IMR-90 (cell line): ENCODE measurements around the gene SUV39H1. TPM values are rescaled to one million over a fixed set of nuclear protein-coding genes. Genes with fewer than 3 reads are reported as not detected.
A peak's percentile ranks its signal among the peaks of the same experiment; 100 is the strongest.

ENCODE experiments used
- ATAC-seq: fragments of 200-7000 bp; cut with Tn5 transposase; 2 replicates; pipeline ENCODE4 v1.9.1; 2020; ENCODE audit warnings: low read depth, mild to moderate bottlenecking, moderate library complexity
- BruUV-seq: library from RNA; stranded (reverse); fragments of 400-500 nt; replicated peaks from 2 replicates; lab custom pipeline; 2021; lab: Mats Ljungman, UMichigan
- CTCF ChIA-PET: fragments of 300-600 bp; formaldehyde crosslinking; extraction: SDS; loops from one replicate; lab custom pipeline; 2021; ENCODE audit warnings: antibody characterized with exemption; lab: Yijun Ruan, JAX
- POLR2A ChIA-PET: fragments of 300-600 bp; sonication (Branson Sonifier 250); formaldehyde crosslinking; loops from one replicate; lab custom pipeline; 2022; ENCODE audit warnings: antibody characterized with exemption; ENCODE audit not compliant: unreplicated experiment; lab: Charles Lee
- DNase-seq: peaks from one replicate; pipeline ENCODE4 v3.0.0; 2013
- H2AFZ ChIP-seq: replicated peaks from 2 replicates; pipeline ENCODE3; 2013; ENCODE audit warnings: low read length, mild to moderate bottlenecking; ENCODE audit not compliant: poor library complexity
- H2AK5ac ChIP-seq: 2 replicates; pipeline ENCODE4 v1.6.1; 2013; ENCODE audit warnings: low read depth, low read length, inconsistent platforms
- H2AK9ac ChIP-seq: replicated peaks from 2 replicates; pipeline ENCODE3; 2013; ENCODE audit warnings: mild to moderate bottlenecking, low read depth, low read length, moderate library complexity; ENCODE audit not compliant: poor library complexity
- H2BK120ac ChIP-seq: 2 replicates; pipeline ENCODE4 v1.6.1; 2013; ENCODE audit warnings: low read depth, low read length, inconsistent platforms
- H2BK15ac ChIP-seq: 3 replicates; pipeline ENCODE4 v1.6.1; 2013; ENCODE audit warnings: low read depth, low read length, inconsistent platforms
- H2BK20ac ChIP-seq: 2 replicates; pipeline ENCODE4 v1.6.1; 2013; ENCODE audit warnings: low read depth, mild to moderate bottlenecking, inconsistent platforms, low read length, moderate library complexity
- H2BK5ac ChIP-seq: 2 replicates; pipeline ENCODE4 v1.6.1; 2013; ENCODE audit warnings: mild to moderate bottlenecking, low read depth, low read length, inconsistent platforms; ENCODE audit not compliant: poor library complexity, severe bottlenecking
- H3K14ac ChIP-seq: replicated peaks from 2 replicates; pipeline ENCODE4 v1.6.1; 2013; ENCODE audit warnings: low read depth, low read length, inconsistent platforms
- H3K18ac ChIP-seq: 2 replicates; pipeline ENCODE4 v1.6.1; 2013; ENCODE audit warnings: low read depth, low read length, control low read depth
- H3K23ac ChIP-seq: 2 replicates; pipeline ENCODE4 v1.6.1; 2013; ENCODE audit warnings: low read depth, low read length, inconsistent platforms
- H3K27ac ChIP-seq: 2 replicates; pipeline ENCODE4 v1.5.1; 2013; ENCODE audit warnings: mild to moderate bottlenecking, control low read depth, low read length; ENCODE audit not compliant: insufficient read depth
- H3K27me3 ChIP-seq: 2 replicates; pipeline ENCODE4 v1.6.1; 2013; ENCODE audit warnings: low read length; ENCODE audit not compliant: control insufficient read depth, insufficient read depth
- H3K36me3 ChIP-seq: 2 replicates; pipeline ENCODE4 v1.6.1; 2013; ENCODE audit warnings: low read length, mixed read lengths; ENCODE audit not compliant: control insufficient read depth, insufficient read depth
- H3K4ac ChIP-seq: 2 replicates; pipeline ENCODE4 v1.6.1; 2013; ENCODE audit warnings: low read depth, low read length, inconsistent platforms
- H3K4me1 ChIP-seq: 2 replicates; pipeline ENCODE4 v1.6.1; 2013; ENCODE audit warnings: low read length, mixed read lengths; ENCODE audit not compliant: control insufficient read depth, insufficient read depth
- H3K4me2 ChIP-seq: 2 replicates; pipeline ENCODE4 v1.6.1; 2013; ENCODE audit warnings: low read depth, mild to moderate bottlenecking, control low read depth, low read length, moderate library complexity
- H3K4me3 ChIP-seq: 2 replicates; pipeline ENCODE4 v1.5.1; 2013; ENCODE audit warnings: low read depth, mild to moderate bottlenecking, control low read depth, low read length, moderate library complexity; ENCODE audit not compliant: insufficient read depth
- H3K56ac ChIP-seq: 2 replicates; pipeline ENCODE4 v1.6.1; 2013; ENCODE audit warnings: low read length, inconsistent platforms; ENCODE audit not compliant: insufficient read depth; ENCODE audit errors: extremely low read depth
- H3K79me1 ChIP-seq, 2 experiments: 2 replicates each; pipeline ENCODE4 v1.6.1; 2013; ENCODE audit warnings: low read length in 2 of 2, inconsistent platforms in 1 of 2, low read depth in 1 of 2
- H3K9ac ChIP-seq: 2 replicates; pipeline ENCODE4 v1.6.1; 2013; ENCODE audit warnings: low read depth, low read length, control low read depth
- H3K9me1 ChIP-seq: 2 replicates; pipeline ENCODE4 v1.6.1; 2013; ENCODE audit warnings: low read length, inconsistent platforms; ENCODE audit not compliant: insufficient read depth
- H3K9me3 ChIP-seq: 2 replicates; pipeline ENCODE4 v1.6.1; 2013; ENCODE audit warnings: low read length; ENCODE audit not compliant: control insufficient read depth, insufficient read depth
- H4K20me1 ChIP-seq: 2 replicates; pipeline ENCODE4 v1.6.1; 2013; ENCODE audit warnings: low read length, inconsistent platforms; ENCODE audit not compliant: insufficient read depth
- H4K5ac ChIP-seq: 2 replicates; pipeline ENCODE4 v1.6.1; 2013; ENCODE audit warnings: mild to moderate bottlenecking, low read depth, low read length, control low read depth
- H4K8ac ChIP-seq, 2 experiments: 2 replicates each; pipeline ENCODE4 v1.6.1; 2013; ENCODE audit warnings: low read depth in 2 of 2, low read length in 2 of 2, control low read depth in 1 of 2, inconsistent platforms in 1 of 2
- H4K91ac ChIP-seq: 2 replicates; pipeline ENCODE4 v1.6.1; 2013; ENCODE audit warnings: low read depth, low read length, inconsistent platforms; ENCODE audit not compliant: insufficient read depth
- BHLHE40 ChIP-seq: fragments of 150-350 bp; IDR thresholded peaks from 2 replicates; pipeline ENCODE4 v1.6.1; 2016; ENCODE audit warnings: mild to moderate bottlenecking, low read depth, low read length
- CEBPB ChIP-seq: IDR thresholded peaks from 2 replicates; pipeline ENCODE4 v1.6.1; 2012; ENCODE audit warnings: low read depth, low read length, improper control_type of control experiment
- CHD1 ChIP-seq: IDR thresholded peaks from 2 replicates; pipeline ENCODE4 v1.6.1; 2012; ENCODE audit warnings: low read depth, low read length, improper control_type of control experiment
- CTCF ChIP-seq: conservative IDR thresholded peaks from 2 replicates; pipeline ENCODE4 v1.5.1; 2012; ENCODE audit warnings: mild to moderate bottlenecking, low read depth, low read length, improper control_type of control experiment
- ELK1 ChIP-seq: fragments of 150-350 bp; IDR thresholded peaks from 2 replicates; pipeline ENCODE4 v1.6.1; 2016; ENCODE audit warnings: low read depth, mild to moderate bottlenecking, low read length, moderate library complexity, borderline replicate concordance
- FOS ChIP-seq: fragments of 150-350 bp; IDR thresholded peaks from 2 replicates; pipeline ENCODE4 v1.6.1; 2016; ENCODE audit warnings: low read depth, low read length
- MAFK ChIP-seq: IDR thresholded peaks from 2 replicates; pipeline ENCODE4 v1.6.1; 2012; ENCODE audit warnings: low read depth, low read length, improper control_type of control experiment
- MXI1 ChIP-seq: IDR thresholded peaks from 2 replicates; pipeline ENCODE4 v1.6.1; 2012; ENCODE audit warnings: low read depth, mild to moderate bottlenecking, low read length, moderate library complexity, borderline replicate concordance
- NFE2L2 ChIP-seq: fragments of 150-350 bp; IDR thresholded peaks from 2 replicates; pipeline ENCODE4 v1.6.1; 2016; ENCODE audit warnings: low read depth, mild to moderate bottlenecking, low read length
- POLR2A ChIP-seq: IDR thresholded peaks from 2 replicates; pipeline ENCODE4 v1.6.1; 2012; ENCODE audit warnings: mild to moderate bottlenecking, low read depth, low read length
- RCOR1 ChIP-seq: IDR thresholded peaks from 2 replicates; pipeline ENCODE4 v1.6.1; 2012; ENCODE audit warnings: mild to moderate bottlenecking, low read length, improper control_type of control experiment; ENCODE audit not compliant: insufficient replicate concordance
- RFX5 ChIP-seq: IDR thresholded peaks from 2 replicates; pipeline ENCODE4 v1.8.0; 2012; ENCODE audit warnings: low read depth, mild to moderate bottlenecking, low read length, moderate library complexity
- SMC3 ChIP-seq: fragments of 150-350 bp; IDR thresholded peaks from 2 replicates; pipeline ENCODE4 v1.6.1; 2016; ENCODE audit warnings: low read depth, mild to moderate bottlenecking, antibody characterized with exemption, low read length, moderate library complexity
- WGBS, 2 experiments: methylation state at CpG; one replicate each; pipeline versions ENCODE4 v1.1.5 to v1.1.7; 2013; ENCODE audit warnings: missing lambda C conversion rate in 2 of 2; ENCODE audit not compliant: insufficient read length in 1 of 2; ENCODE audit errors: extremely low coverage in 2 of 2; 5-methylcytosine and 5-hydroxymethylcytosine counted together
- dilution Hi-C: fragments of 300-500 bp; cut with HindIII; formaldehyde crosslinking; loops from one replicate; pipeline ENCODE4 v1.14.3; 2018; ENCODE audit warnings: low sequenced_read_pairs; ENCODE audit not compliant: unreplicated experiment
- in situ Hi-C: fragments of 300-500 bp; cut with MboI; formaldehyde crosslinking; loops from 3 replicates; pipeline ENCODE4 v1.14.3; 2019; ENCODE audit warnings: low sequenced_read_pairs, inconsistent platforms, mixed read lengths
- intact Hi-C: fragments of 100-400 bp; cut with micrococcal nuclease; formaldehyde crosslinking; loops from 2 replicates; pipeline ENCODE4 v1.10.0; 2022
- polyA plus RNA-seq, 3 experiments: library from polyadenylated mRNA; depleted of rRNA; stranded (reverse); fragments of >200 nt; gene quantifications; 2 replicates each; pipeline ENCODE4 v1.2.3, GENCODE V29; 2012; ENCODE audit warnings: low replicate concordance in 1 of 3
- total RNA-seq: library from RNA; depleted of rRNA; stranded (reverse); fragments of >200 nt; gene quantifications from 2 replicates; pipeline ENCODE4 v1.2.3, GENCODE V29; 2012
- TF ChIP-seq, protein P1 (sequence below): fragments of 150-350 bp; IDR thresholded peaks from 2 replicates; pipeline ENCODE4 v1.6.1; 2017; ENCODE audit warnings: mild to moderate bottlenecking, antibody characterized with exemption, low read length, low read depth

Gene SUV39H1
- total and polyA plus RNA-seq, 2 of the 4 experiments (the other 2 are of a cell fraction), result 6.6 to 8.6 TPM

DNA sequence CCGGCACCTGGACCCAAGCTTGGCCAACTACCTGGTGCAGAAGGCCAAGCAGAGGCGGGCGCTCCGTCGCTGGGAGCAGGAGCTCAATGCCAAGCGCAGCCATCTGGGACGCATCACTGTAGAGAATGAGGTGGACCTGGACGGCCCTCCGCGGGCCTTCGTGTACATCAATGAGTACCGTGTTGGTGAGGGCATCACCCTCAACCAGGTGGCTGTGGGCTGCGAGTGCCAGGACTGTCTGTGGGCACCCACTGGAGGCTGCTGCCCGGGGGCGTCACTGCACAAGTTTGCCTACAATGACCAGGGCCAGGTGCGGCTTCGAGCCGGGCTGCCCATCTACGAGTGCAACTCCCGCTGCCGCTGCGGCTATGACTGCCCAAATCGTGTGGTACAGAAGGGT is 3.7 kb downstream of the SUV39H1 start:
- in situ Hi-C loops, result no loop called here
- H2AK9ac ChIP-seq, result peak overlapping the region; percentile 28
- no peaks in the 10 kb centered on the region for H3K9me3 ChIP-seq
- H2AFZ ChIP-seq, result no peak overlapping the region
- no peak overlapping the region for H2AK5ac ChIP-seq
- H2BK120ac ChIP-seq, result no peak overlapping the region
- peaks cover 6% of the 10 kb centered on the region; the same call in 1 of the 2 replicates for H3K4me1 ChIP-seq
- no peak overlapping the region for H3K14ac ChIP-seq
- dilution Hi-C loops, result no loop called here
- H3K9ac ChIP-seq, result no peak overlapping the region
- TF ChIP-seq RFX5 (no peak), BHLHE40 (no peak), CEBPB (no peak), CHD1 (no peak), SMC3 (no peak), FOS (no peak), POLR2A (no peak), ELK1 (no peak), MAFK (no peak), NFE2L2 (no peak), RCOR1 (no peak), CTCF (no peak), MXI1 (no peak)
- TF ChIP-seq, protein P1, sequence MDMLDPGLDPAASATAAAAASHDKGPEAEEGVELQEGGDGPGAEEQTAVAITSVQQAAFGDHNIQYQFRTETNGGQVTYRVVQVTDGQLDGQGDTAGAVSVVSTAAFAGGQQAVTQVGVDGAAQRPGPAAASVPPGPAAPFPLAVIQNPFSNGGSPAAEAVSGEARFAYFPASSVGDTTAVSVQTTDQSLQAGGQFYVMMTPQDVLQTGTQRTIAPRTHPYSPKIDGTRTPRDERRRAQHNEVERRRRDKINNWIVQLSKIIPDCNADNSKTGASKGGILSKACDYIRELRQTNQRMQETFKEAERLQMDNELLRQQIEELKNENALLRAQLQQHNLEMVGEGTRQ, result no peak
- BruUV-seq, result no TSS peak
- no peak overlapping the region for H3K27ac ChIP-seq
- no peaks in the 10 kb centered on the region; the same call in 1 of the 2 replicates for H3K27me3 ChIP-seq
- H3K9me1 ChIP-seq, result no peaks in the 10 kb centered on the region; the same call in 1 of the 2 replicates
- DNase-seq (no peak), ATAC-seq (no peak)
- POLR2A ChIA-PET, result no interaction called here
- H4K20me1 ChIP-seq, result no peaks in the 10 kb centered on the region
- H3K18ac ChIP-seq, result no peak overlapping the region
- no peak overlapping the region for H2BK20ac ChIP-seq
- no peak overlapping the region for H4K8ac ChIP-seq
- H3K4ac ChIP-seq, result no peak overlapping the region
- no peak overlapping the region for H3K56ac ChIP-seq
- no peak overlapping the region for H3K4me2 ChIP-seq
- CTCF ChIA-PET, result interaction anchor here (1.1 kb wide), 1 partner anchor 12 kb away, joined by 5 read pairs; no protein-coding TSS in a partner anchor
- no peak overlapping the region for H3K4me3 ChIP-seq
- peaks cover 16% of the 10 kb centered on the region for H3K36me3 ChIP-seq
- intact Hi-C loops, result no loop called here
- H2BK15ac ChIP-seq, result no peak overlapping the region
- H4K91ac ChIP-seq, result no peak overlapping the region
- H3K79me1 ChIP-seq, result peaks cover 0 to 8% of the 10 kb centered on the region in 2 experiments; a peak in 3 of 4 replicates
- H3K23ac ChIP-seq, result no peak overlapping the region
- 93% methylated on average over 20 of the region's 23 CpGs; no CpG with 5 or more reads in 1 of the 2 experiments for WGBS, 2 experiments
- H2BK5ac ChIP-seq, result no peak overlapping the region
- no peak overlapping the region for H4K5ac ChIP-seq
